ENCODE measurements around the gene DOCK6. TPM values are rescaled to one million over a fixed set of nuclear protein-coding genes. Genes with fewer than 3 reads are reported as not detected.

Gene DOCK6
- total and polyA plus RNA-seq, 2 of the 13 experiments (the other 11 are each of a cell fraction or from before 2014, with no cell fraction given), result 5.4 to 38.1 TPM

DNA sequence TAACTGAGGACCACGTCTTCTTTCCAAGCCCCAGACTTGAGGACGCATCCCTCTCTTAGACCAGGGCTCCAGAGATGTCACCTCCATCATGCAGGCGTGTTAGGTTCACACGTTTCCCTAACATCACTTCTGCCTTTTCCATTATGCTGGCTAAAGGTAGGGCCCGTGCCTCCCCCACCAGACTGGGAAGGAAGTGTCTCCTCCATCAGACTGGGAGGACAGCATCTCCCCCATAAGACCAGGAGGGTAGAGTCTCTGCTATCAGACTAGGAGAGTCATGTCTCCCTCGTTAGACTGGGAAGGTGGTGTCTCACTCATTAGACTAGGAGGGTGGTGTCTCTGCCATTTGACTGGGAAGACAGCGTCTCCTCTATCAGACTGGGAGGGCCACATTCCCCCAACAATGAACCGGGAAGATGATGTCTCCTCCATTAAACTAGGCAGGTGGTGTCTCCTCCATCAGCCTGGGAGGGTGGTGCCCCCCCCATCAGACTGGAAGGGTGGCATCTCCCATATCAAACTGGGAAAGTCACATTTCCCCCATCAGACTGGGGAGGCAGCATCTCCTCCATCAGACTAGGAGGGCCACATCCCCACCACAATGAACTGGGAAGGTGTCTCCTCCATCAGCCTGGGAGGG is 88.7 kb downstream of the DOCK6 start:
- no peaks in the 10 kb centered on the region for H3K79me2 ChIP-seq (ENCODE audit: insufficient read depth, low read length)
- DNase-seq (ENCODE audit: low spot score) (no peak), FAIRE-seq (no peak), ATAC-seq (no peak)
- no peaks in the 10 kb centered on the region for H4K20me1 ChIP-seq (ENCODE audit: insufficient read depth, low read length)
- ChIA-PET POLR2A (no interaction called here), CTCF (ENCODE audit: low intra/inter-chr PET ratio, low total read pairs) (no interaction called here)
- no peak overlapping the region for H3K4me3 ChIP-seq (replicated peaks in 1 of 3; ENCODE audit: insufficient read depth in 1 of 3, low read depth in 2 of 3, low read length in 3 of 3)
- BruUV-seq (replicated peaks), result no TSS peak
- no peak overlapping the region for H3K9ac ChIP-seq (ENCODE audit: insufficient read depth, low read depth, low read length)
- in situ Hi-C loops (cut with HindIII; ENCODE audit: extremely low pct_ligation_motif_present, low pct_unique_long_range_greater_than_20kb) (no loop called here), intact Hi-C loops (cut with micrococcal nuclease; ENCODE audit: unreplicated experiment) (no loop called here)
- no peak overlapping the region for H3K27ac ChIP-seq (ENCODE audit: extremely low read length, insufficient read depth, low read length)
- H3K4me1 ChIP-seq (ENCODE audit: insufficient read depth, low read length), result no peaks in the 10 kb centered on the region
- TF ChIP-seq ZSCAN22 (CRISPR knock-in tag; IDR thresholded peaks at IDR 0.05), result peak; percentile 95
- TF ChIP-seq ZFP36 (IDR thresholded peaks at IDR 0.05; ENCODE audit: borderline replicate concordance, low read depth, low read length, partially characterized antibody), result peak; percentile 25
- no peak for TF ChIP-seq RCOR2 (CRISPR knock-in tag; IDR thresholded peaks at IDR 0.05)
- TF ChIP-seq, protein P1, sequence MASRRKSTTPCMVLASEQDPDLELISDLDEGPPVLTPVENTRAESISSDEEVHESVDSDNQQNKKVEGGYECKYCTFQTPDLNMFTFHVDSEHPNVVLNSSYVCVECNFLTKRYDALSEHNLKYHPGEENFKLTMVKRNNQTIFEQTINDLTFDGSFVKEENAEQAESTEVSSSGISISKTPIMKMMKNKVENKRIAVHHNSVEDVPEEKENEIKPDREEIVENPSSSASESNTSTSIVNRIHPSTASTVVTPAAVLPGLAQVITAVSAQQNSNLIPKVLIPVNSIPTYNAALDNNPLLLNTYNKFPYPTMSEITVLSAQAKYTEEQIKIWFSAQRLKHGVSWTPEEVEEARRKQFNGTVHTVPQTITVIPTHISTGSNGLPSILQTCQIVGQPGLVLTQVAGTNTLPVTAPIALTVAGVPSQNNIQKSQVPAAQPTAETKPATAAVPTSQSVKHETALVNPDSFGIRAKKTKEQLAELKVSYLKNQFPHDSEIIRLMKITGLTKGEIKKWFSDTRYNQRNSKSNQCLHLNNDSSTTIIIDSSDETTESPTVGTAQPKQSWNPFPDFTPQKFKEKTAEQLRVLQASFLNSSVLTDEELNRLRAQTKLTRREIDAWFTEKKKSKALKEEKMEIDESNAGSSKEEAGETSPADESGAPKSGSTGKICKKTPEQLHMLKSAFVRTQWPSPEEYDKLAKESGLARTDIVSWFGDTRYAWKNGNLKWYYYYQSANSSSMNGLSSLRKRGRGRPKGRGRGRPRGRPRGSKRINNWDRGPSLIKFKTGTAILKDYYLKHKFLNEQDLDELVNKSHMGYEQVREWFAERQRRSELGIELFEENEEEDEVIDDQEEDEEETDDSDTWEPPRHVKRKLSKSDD (CRISPR knock-in tag; IDR thresholded peaks at IDR 0.05; ENCODE audit: low read depth), result no peak
- TF ChIP-seq SIN3A (IDR thresholded peaks at IDR 0.05; ENCODE audit: borderline replicate concordance, low read depth, low read length), result no peak
- no peak overlapping the region for H3K4me2 ChIP-seq (ENCODE audit: low read depth, low read length)
- H3K36me3 ChIP-seq (replicated peaks in 1 of 2; ENCODE audit: control insufficient read depth in 1 of 2, insufficient read depth in 2 of 2, low read length in 2 of 2), result peaks cover 4 to 22% of the 10 kb centered on the region in 2 experiments; a peak in 3 of 5 replicates
- 98% methylated on average over 6 of the region's 8 CpGs for WGBS (ENCODE audit: low lambda C conversion rate)
- H3K9me3 ChIP-seq (ENCODE audit: low read length), result no peaks in the 10 kb centered on the region
- no peak overlapping the region for H2AFZ ChIP-seq (ENCODE audit: low read length)
- no peaks in the 10 kb centered on the region for H3K27me3 ChIP-seq (ENCODE audit: control insufficient read depth in 1 of 2, insufficient read depth in 2 of 2, low read length in 2 of 2)

GRCh38 chr19:11172576-11172975 is 89.7 kb downstream of the DOCK6 start:
- H3K9me3 ChIP-seq (ENCODE audit: low read length), result no peaks in the 10 kb centered on the region
- ATAC-seq (no peak), DNase-seq (ENCODE audit: low spot score) (no peak), FAIRE-seq (no peak)
- CTCF ChIA-PET (ENCODE audit: low intra/inter-chr PET ratio, low total read pairs), result no interaction called here
- WGBS (ENCODE audit: low lambda C conversion rate), result 98% methylated on average over 6 of the region's 6 CpGs
- no peaks in the 10 kb centered on the region for H3K27me3 ChIP-seq (ENCODE audit: control insufficient read depth in 1 of 2, insufficient read depth in 2 of 2, low read length in 2 of 2)
- no peak overlapping the region for H3K4me3 ChIP-seq (replicated peaks in 1 of 3; ENCODE audit: insufficient read depth in 1 of 3, low read depth in 2 of 3, low read length in 3 of 3)
- no peaks in the 10 kb centered on the region for H4K20me1 ChIP-seq (ENCODE audit: insufficient read depth, low read length)
- H3K36me3 ChIP-seq (replicated peaks in 1 of 2; ENCODE audit: control insufficient read depth in 1 of 2, insufficient read depth in 2 of 2, low read length in 2 of 2), result peaks cover 4 to 21% of the 10 kb centered on the region in 2 experiments; a peak in 3 of 5 replicates
- in situ Hi-C loops (cut with HindIII; ENCODE audit: extremely low pct_ligation_motif_present, low pct_unique_long_range_greater_than_20kb), result no loop called here
- no peak overlapping the region for H3K9ac ChIP-seq (ENCODE audit: insufficient read depth, low read depth, low read length)
- intact Hi-C loops (cut with micrococcal nuclease; ENCODE audit: unreplicated experiment), result no loop called here
- POLR2A ChIA-PET, result no interaction called here
- H3K79me2 ChIP-seq (ENCODE audit: insufficient read depth, low read length), result no peaks in the 10 kb centered on the region
- BruUV-seq (replicated peaks), result no TSS peak
- no peaks in the 10 kb centered on the region for H3K4me1 ChIP-seq (ENCODE audit: insufficient read depth, low read length)
- H2AFZ ChIP-seq (ENCODE audit: low read length), result no peak overlapping the region
- no peak overlapping the region for H3K27ac ChIP-seq (ENCODE audit: extremely low read length, insufficient read depth, low read length)
- no peak overlapping the region for H3K4me2 ChIP-seq (ENCODE audit: low read depth, low read length)
- TF ChIP-seq STAT5B (CRISPR knock-in tag; IDR thresholded peaks at IDR 0.05) (no peak), ATM (IDR thresholded peaks at IDR 0.05; ENCODE audit: borderline replicate concordance) (no peak), RFX5 (IDR thresholded peaks at IDR 0.05; ENCODE audit: low read depth, low read length) (no peak), ZNF781 (CRISPR knock-in tag; IDR thresholded peaks at IDR 0.05; ENCODE audit: borderline replicate concordance, not compliant biosample characterization) (no peak), NR2F2 (IDR thresholded peaks at IDR 0.05; ENCODE audit: borderline replicate concordance, low read depth) (no peak)
- TF ChIP-seq, protein P2, sequence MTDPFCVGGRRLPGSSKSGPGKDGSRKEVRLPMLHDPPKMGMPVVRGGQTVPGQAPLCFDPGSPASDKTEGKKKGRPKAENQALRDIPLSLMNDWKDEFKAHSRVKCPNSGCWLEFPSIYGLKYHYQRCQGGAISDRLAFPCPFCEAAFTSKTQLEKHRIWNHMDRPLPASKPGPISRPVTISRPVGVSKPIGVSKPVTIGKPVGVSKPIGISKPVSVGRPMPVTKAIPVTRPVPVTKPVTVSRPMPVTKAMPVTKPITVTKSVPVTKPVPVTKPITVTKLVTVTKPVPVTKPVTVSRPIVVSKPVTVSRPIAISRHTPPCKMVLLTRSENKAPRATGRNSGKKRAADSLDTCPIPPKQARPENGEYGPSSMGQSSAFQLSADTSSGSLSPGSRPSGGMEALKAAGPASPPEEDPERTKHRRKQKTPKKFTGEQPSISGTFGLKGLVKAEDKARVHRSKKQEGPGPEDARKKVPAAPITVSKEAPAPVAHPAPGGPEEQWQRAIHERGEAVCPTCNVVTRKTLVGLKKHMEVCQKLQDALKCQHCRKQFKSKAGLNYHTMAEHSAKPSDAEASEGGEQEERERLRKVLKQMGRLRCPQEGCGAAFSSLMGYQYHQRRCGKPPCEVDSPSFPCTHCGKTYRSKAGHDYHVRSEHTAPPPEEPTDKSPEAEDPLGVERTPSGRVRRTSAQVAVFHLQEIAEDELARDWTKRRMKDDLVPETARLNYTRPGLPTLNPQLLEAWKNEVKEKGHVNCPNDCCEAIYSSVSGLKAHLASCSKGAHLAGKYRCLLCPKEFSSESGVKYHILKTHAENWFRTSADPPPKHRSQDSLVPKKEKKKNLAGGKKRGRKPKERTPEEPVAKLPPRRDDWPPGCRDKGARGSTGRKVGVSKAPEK (CRISPR knock-in tag; IDR thresholded peaks at IDR 0.05; ENCODE audit: borderline replicate concordance), result no peak
- TF ChIP-seq, protein P3, sequence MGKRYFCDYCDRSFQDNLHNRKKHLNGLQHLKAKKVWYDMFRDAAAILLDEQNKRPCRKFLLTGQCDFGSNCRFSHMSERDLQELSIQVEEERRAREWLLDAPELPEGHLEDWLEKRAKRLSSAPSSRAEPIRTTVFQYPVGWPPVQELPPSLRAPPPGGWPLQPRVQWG (CRISPR knock-in tag; IDR thresholded peaks at IDR 0.05; ENCODE audit: borderline replicate concordance, low read depth), result no peak

All from HepG2 (cell line).